Suprapubic skin (tissue), 4 donors: ENCODE measurements around the gene LRRC75B. TPM values are rescaled to one million over a fixed set of nuclear protein-coding genes. Genes with fewer than 3 reads are reported as not detected.
A peak's percentile ranks its signal among the peaks of the same experiment; 100 is the strongest.

Source experiments
- DNase-seq, 2 donors: peaks; one replicate each; pipeline ENCODE4 v3.0.0-alpha.2; 2019; ENCODE audit warnings: low spot score in 2 of 2
- H3K27ac ChIP-seq: fragments of 200-600 bp; sonication (generic); one replicate; pipeline ENCODE4 v1.5.1; 2019
- H3K27me3 ChIP-seq: fragments of 200-600 bp; sonication (generic); one replicate; pipeline ENCODE4 v1.5.1; 2019
- H3K36me3 ChIP-seq: fragments of 200-600 bp; sonication (generic); one replicate; pipeline ENCODE4 v1.5.1; 2019
- H3K4me1 ChIP-seq: fragments of 200-600 bp; sonication (generic); one replicate; pipeline ENCODE4 v1.5.1; 2019
- H3K4me3 ChIP-seq: fragments of 200-600 bp; sonication (generic); one replicate; pipeline ENCODE4 v1.5.1; 2019; ENCODE audit warnings: mild to moderate bottlenecking
- H3K9me3 ChIP-seq: fragments of 200-600 bp; sonication (generic); one replicate; pipeline ENCODE4 v1.5.1; 2019
- CTCF ChIP-seq, 2 donors: fragments of 200-600 bp in 1 of 2; fragments of 450-650 bp in 1 of 2; sonication (generic) in 1 of 2; IDR thresholded peaks; one replicate each; pipeline ENCODE4 v1.5.1; 2016 to 2019; ENCODE audit warnings: antibody characterized with exemption in 2 of 2, mild to moderate bottlenecking in 1 of 2, moderate library complexity in 1 of 2
- EP300 ChIP-seq: sonication (generic); formaldehyde crosslinking; IDR thresholded peaks from one replicate; pipeline ENCODE4 v1.6.1; 2017; ENCODE audit warnings: antibody characterized with exemption
- POLR2A ChIP-seq, 2 donors: fragments of 450-650 bp; IDR thresholded peaks; one replicate each; pipeline ENCODE4 v1.6.1; 2017; ENCODE audit warnings: antibody characterized with exemption in 2 of 2, mild to moderate bottlenecking in 2 of 2, moderate library complexity in 2 of 2
- POLR2AphosphoS5 ChIP-seq, 3 donors: sonication (generic); formaldehyde crosslinking; IDR thresholded peaks; one replicate each; pipeline ENCODE4 v1.6.1; 2017; ENCODE audit warnings: antibody characterized with exemption in 3 of 3
- WGBS: methylation state at CpG from one replicate; pipeline ENCODE4 v1.1.5; 2018; 5-methylcytosine and 5-hydroxymethylcytosine counted together
- total RNA-seq, 4 donors: library from RNA; depleted of rRNA; stranded (reverse); fragments of >200 nt; gene quantifications; one replicate each; pipeline ENCODE4 v1.1.0, GENCODE V29; 2016

Gene LRRC75B
- total RNA-seq, 4 donors from 2014 or later, result 10.9 to 24.4 (median 14.0) TPM

- TF ChIP-seq EP300 (no peak), CTCF (IDR thresholded peaks at IDR 0.05) (no peak), POLR2AphosphoS5 (IDR thresholded peaks at IDR 0.05) (no peak), POLR2A (IDR thresholded peaks at IDR 0.05) (no peak)
- H3K27ac ChIP-seq, result no peak overlapping the region
- DNase-seq, result no peak
- no peaks in the 10 kb centered on the region for H3K27me3 ChIP-seq
- H3K9me3 ChIP-seq, result no peaks in the 10 kb centered on the region
- no peak overlapping the region for H3K4me3 ChIP-seq
- H3K4me1 ChIP-seq, result peaks cover 29% of the 10 kb centered on the region
- peaks cover 47% of the 10 kb centered on the region for H3K36me3 ChIP-seq
- WGBS, result 89% methylated on average over 1 of the region's 5 CpGs
These were observed 5.6 kb downstream of the LRRC75B start for GRCh38 chr22:24587251-24587650.

GRCh38 chr22:24585927-24586546 is 6.8 kb downstream of the LRRC75B start:
- TF ChIP-seq EP300 (no peak), POLR2A (IDR thresholded peaks at IDR 0.05) (no peak), POLR2AphosphoS5 (IDR thresholded peaks at IDR 0.05) (no peak), CTCF (IDR thresholded peaks at IDR 0.05) (no peak)
- no peaks in the 10 kb centered on the region for H3K27me3 ChIP-seq
- DNase-seq, result no peak

GRCh38 chr22:24585461-24585860 is 7.4 kb downstream of the LRRC75B start:
- H3K4me1 ChIP-seq, result peaks cover 27% of the 10 kb centered on the region
- 100% methylated on average over 2 of the region's 3 CpGs for WGBS
- no peak for DNase-seq
- no peaks in the 10 kb centered on the region for H3K9me3 ChIP-seq
- no peaks in the 10 kb centered on the region for H3K27me3 ChIP-seq
- TF ChIP-seq CTCF (IDR thresholded peaks at IDR 0.05) (no peak), POLR2A (IDR thresholded peaks at IDR 0.05) (no peak), POLR2AphosphoS5 (IDR thresholded peaks at IDR 0.05) (no peak), EP300 (no peak)
- H3K27ac ChIP-seq, result no peak overlapping the region
- H3K4me3 ChIP-seq, result no peak overlapping the region
- peaks cover 47% of the 10 kb centered on the region for H3K36me3 ChIP-seq

More at GRCh38 chr22:24585927-24586546, 6.8 kb downstream of the LRRC75B start:
- peaks cover 23% of the 10 kb centered on the region for H3K4me1 ChIP-seq
- no peaks in the 10 kb centered on the region for H3K9me3 ChIP-seq
- no peak overlapping the region for H3K27ac ChIP-seq
- WGBS, result 88% methylated on average over 2 of the region's 24 CpGs
- no peak overlapping the region for H3K4me3 ChIP-seq
- H3K36me3 ChIP-seq, result peaks cover 47% of the 10 kb centered on the region

GRCh38 chr22:24584871-24585411 is 7.9 kb downstream of the LRRC75B start:
- no peak overlapping the region for H3K4me3 ChIP-seq
- peaks cover 47% of the 10 kb centered on the region for H3K36me3 ChIP-seq
- DNase-seq, result peak in 1 of 2 donors; percentile 59
- H3K27me3 ChIP-seq, result no peaks in the 10 kb centered on the region
- H3K27ac ChIP-seq, result no peak overlapping the region
- WGBS, result 64% methylated on average over 10 of the region's 10 CpGs
- TF ChIP-seq CTCF (IDR thresholded peaks at IDR 0.05) (no peak), POLR2A (IDR thresholded peaks at IDR 0.05) (no peak), POLR2AphosphoS5 (IDR thresholded peaks at IDR 0.05) (no peak), EP300 (no peak)
- H3K9me3 ChIP-seq, result no peaks in the 10 kb centered on the region
- peaks cover 32% of the 10 kb centered on the region for H3K4me1 ChIP-seq

GRCh38 chr22:24584166-24584790 is 8.6 kb downstream of the LRRC75B start:
- TF ChIP-seq CTCF (IDR thresholded peaks at IDR 0.05) (no peak), POLR2A (IDR thresholded peaks at IDR 0.05) (no peak), EP300 (no peak), POLR2AphosphoS5 (IDR thresholded peaks at IDR 0.05) (no peak)
- 93% methylated on average over 5 of the region's 5 CpGs for whole genome bisulfite sequencing
- peaks cover 38% of the 10 kb centered on the region for H3K4me1 ChIP-seq

More at GRCh38 chr22:24584166-24584790, 8.6 kb downstream of the LRRC75B start:
- Histone ChIP-seq H3K36me3 (peaks cover 42% of the 10 kb centered on the region), H3K4me3 (no peak overlapping the region), H3K27ac (peak overlapping the region; percentile 7), H3K27me3 (no peaks in the 10 kb centered on the region), H3K9me3 (no peaks in the 10 kb centered on the region)
- DNase-seq, result no peak
